Esophagus squamous epithelium (tissue), 4 donors: ENCODE measurements around the gene SPINT1.

Experiments
- CTCF ChIP-seq, 6 experiments: fragments of 450-650 bp in 4 of 6; fragments of 200-600 bp in 2 of 6; sonication (generic) in 2 of 6; IDR thresholded peaks; one replicate each; pipeline ENCODE4 v1.5.1; 2016 to 2019; ENCODE audit warnings: antibody characterized with exemption in 6 of 6, mild to moderate bottlenecking in 4 of 6, moderate library complexity in 4 of 6
- POLR2A ChIP-seq, 4 donors: fragments of 450-650 bp; IDR thresholded peaks; one replicate each; pipeline ENCODE4 v1.6.1; 2017; ENCODE audit warnings: antibody characterized with exemption in 4 of 4, mild to moderate bottlenecking in 4 of 4, moderate library complexity in 3 of 4

GRCh38 chr15:40845511-40846284, 1.9 kb downstream of the SPINT1 start:
- TF ChIP-seq POLR2A (IDR thresholded peaks at IDR 0.05) (peak in 1 of 4 donors; percentile 63), CTCF (IDR thresholded peaks at IDR 0.05) (no peak)
